Mesenchymal stem cell (in vitro differentiated cells and primary cell): ENCODE results near the gene PATZ1.

ENCODE experiments used
- DNase-seq: peaks from one replicate; pipeline ENCODE4 v3.0.0-alpha.2; 2013
- H2AFZ ChIP-seq: one replicate; pipeline ENCODE4 v1.6.1; 2013; ENCODE audit warnings: low read depth, mild to moderate bottlenecking, control low read depth, inconsistent platforms, low read length, moderate library complexity
- H2AK5ac ChIP-seq: 2 replicates; pipeline ENCODE4 v1.6.1; 2013; ENCODE audit warnings: low read length, moderate library complexity, mild to moderate bottlenecking, inconsistent platforms; ENCODE audit not compliant: severe bottlenecking
- H2BK120ac ChIP-seq: one replicate; pipeline ENCODE4 v1.6.1; 2013; ENCODE audit warnings: low read depth, mild to moderate bottlenecking, inconsistent platforms, low read length, moderate library complexity
- H2BK12ac ChIP-seq, 2 experiments: one replicate each; pipeline ENCODE4 v1.6.1; 2013; ENCODE audit warnings: inconsistent platforms in 2 of 2, low read length in 2 of 2, mild to moderate bottlenecking in 2 of 2, moderate library complexity in 2 of 2, control low read depth in 1 of 2
- H2BK15ac ChIP-seq: one replicate; pipeline ENCODE4 v1.6.1; 2013; ENCODE audit warnings: mild to moderate bottlenecking, low read depth, inconsistent platforms; ENCODE audit not compliant: poor library complexity, severe bottlenecking
- H2BK5ac ChIP-seq: 2 replicates; pipeline ENCODE4 v1.6.1; 2013; ENCODE audit warnings: low read depth, mild to moderate bottlenecking, low read length, control low read depth, inconsistent platforms; ENCODE audit not compliant: poor library complexity, severe bottlenecking
- H3K14ac ChIP-seq, 2 experiments: one replicate each; pipeline ENCODE4 v1.6.1; 2013; ENCODE audit warnings: inconsistent platforms in 2 of 2, low read length in 2 of 2, control low read depth in 1 of 2, mild to moderate bottlenecking in 1 of 2, moderate library complexity in 1 of 2
- H3K18ac ChIP-seq, 2 experiments: one replicate each; pipeline ENCODE4 v1.6.1; 2013; ENCODE audit warnings: inconsistent platforms in 2 of 2, low read length in 2 of 2, control low read depth in 1 of 2, low read depth in 1 of 2, mild to moderate bottlenecking in 1 of 2
- H3K23ac ChIP-seq, 2 experiments: one replicate each; pipeline ENCODE4 v1.6.1; 2013; ENCODE audit warnings: inconsistent platforms in 2 of 2, low read length in 2 of 2, mild to moderate bottlenecking in 2 of 2, moderate library complexity in 2 of 2, control low read depth in 1 of 2
- H3K27ac ChIP-seq: 2 replicates; pipeline ENCODE4 v1.5.1; 2013; ENCODE audit warnings: mild to moderate bottlenecking, moderate library complexity, low read length, control low read depth, inconsistent platforms; ENCODE audit not compliant: poor library complexity, severe bottlenecking
- H3K27me3 ChIP-seq, 2 experiments: 2 replicates each; pipeline versions ENCODE4 v1.6.1 to v1.7.0; 2013; ENCODE audit warnings: low read length in 2 of 2, mild to moderate bottlenecking in 2 of 2, moderate library complexity in 2 of 2, control low read depth in 1 of 2, inconsistent platforms in 1 of 2; ENCODE audit not compliant: control insufficient read depth in 1 of 2, insufficient read depth in 1 of 2
- H3K36me3 ChIP-seq, 2 experiments: 2 replicates each; pipeline versions ENCODE4 v1.6.1 to v1.7.0; 2013; ENCODE audit warnings: low read length in 2 of 2, control low read depth in 1 of 2, inconsistent platforms in 1 of 2, low read depth in 1 of 2, mild to moderate bottlenecking in 1 of 2; ENCODE audit not compliant: insufficient read depth in 2 of 2, control insufficient read depth in 1 of 2
- H3K4ac ChIP-seq, 2 experiments: one replicate each; pipeline ENCODE4 v1.6.1; 2013; ENCODE audit warnings: inconsistent platforms in 2 of 2, low read length in 2 of 2, mild to moderate bottlenecking in 2 of 2, moderate library complexity in 2 of 2, control low read depth in 1 of 2, low read depth in 1 of 2
- H3K4me1 ChIP-seq: 2 replicates; pipeline ENCODE4 v1.6.1; 2013; ENCODE audit warnings: low read depth, low read length, control low read depth; ENCODE audit not compliant: control insufficient read depth, insufficient read depth
- H3K4me2 ChIP-seq: 2 replicates; pipeline ENCODE4 v1.6.1; 2013; ENCODE audit warnings: low read length, mild to moderate bottlenecking, inconsistent platforms; ENCODE audit not compliant: poor library complexity, severe bottlenecking
- H3K4me3 ChIP-seq, 2 experiments: 2 replicates each; pipeline versions ENCODE4 v1.5.1 to v1.7.0; 2013; ENCODE audit warnings: low read length in 2 of 2, mild to moderate bottlenecking in 2 of 2, control low read depth in 1 of 2, low read depth in 1 of 2; ENCODE audit not compliant: insufficient read depth in 1 of 2
- H3K79me1 ChIP-seq: replicated peaks from 2 replicates; pipeline ENCODE4 v1.6.1; 2013; ENCODE audit warnings: mild to moderate bottlenecking, control low read depth, low read length, inconsistent platforms; ENCODE audit not compliant: poor library complexity, severe bottlenecking
- H3K9ac ChIP-seq: 2 replicates; pipeline ENCODE4 v1.7.0; 2013; ENCODE audit warnings: mild to moderate bottlenecking, low read length, moderate library complexity
- H3K9me3 ChIP-seq: 2 replicates; pipeline ENCODE4 v1.7.0; 2013; ENCODE audit warnings: mild to moderate bottlenecking, low read length; ENCODE audit not compliant: control insufficient read depth
- H4K8ac ChIP-seq: one replicate; pipeline ENCODE4 v1.6.1; 2013; ENCODE audit warnings: inconsistent platforms, mild to moderate bottlenecking, low read length, moderate library complexity
- H4K91ac ChIP-seq: one replicate; pipeline ENCODE4 v1.6.1; 2013; ENCODE audit warnings: mild to moderate bottlenecking, low read length, inconsistent platforms
- WGBS: methylation state at CpG from one replicate; pipeline ENCODE4 v1.1.7; 2013; ENCODE audit warnings: mixed read lengths; 5-methylcytosine and 5-hydroxymethylcytosine counted together

Gene PATZ1

DNA sequence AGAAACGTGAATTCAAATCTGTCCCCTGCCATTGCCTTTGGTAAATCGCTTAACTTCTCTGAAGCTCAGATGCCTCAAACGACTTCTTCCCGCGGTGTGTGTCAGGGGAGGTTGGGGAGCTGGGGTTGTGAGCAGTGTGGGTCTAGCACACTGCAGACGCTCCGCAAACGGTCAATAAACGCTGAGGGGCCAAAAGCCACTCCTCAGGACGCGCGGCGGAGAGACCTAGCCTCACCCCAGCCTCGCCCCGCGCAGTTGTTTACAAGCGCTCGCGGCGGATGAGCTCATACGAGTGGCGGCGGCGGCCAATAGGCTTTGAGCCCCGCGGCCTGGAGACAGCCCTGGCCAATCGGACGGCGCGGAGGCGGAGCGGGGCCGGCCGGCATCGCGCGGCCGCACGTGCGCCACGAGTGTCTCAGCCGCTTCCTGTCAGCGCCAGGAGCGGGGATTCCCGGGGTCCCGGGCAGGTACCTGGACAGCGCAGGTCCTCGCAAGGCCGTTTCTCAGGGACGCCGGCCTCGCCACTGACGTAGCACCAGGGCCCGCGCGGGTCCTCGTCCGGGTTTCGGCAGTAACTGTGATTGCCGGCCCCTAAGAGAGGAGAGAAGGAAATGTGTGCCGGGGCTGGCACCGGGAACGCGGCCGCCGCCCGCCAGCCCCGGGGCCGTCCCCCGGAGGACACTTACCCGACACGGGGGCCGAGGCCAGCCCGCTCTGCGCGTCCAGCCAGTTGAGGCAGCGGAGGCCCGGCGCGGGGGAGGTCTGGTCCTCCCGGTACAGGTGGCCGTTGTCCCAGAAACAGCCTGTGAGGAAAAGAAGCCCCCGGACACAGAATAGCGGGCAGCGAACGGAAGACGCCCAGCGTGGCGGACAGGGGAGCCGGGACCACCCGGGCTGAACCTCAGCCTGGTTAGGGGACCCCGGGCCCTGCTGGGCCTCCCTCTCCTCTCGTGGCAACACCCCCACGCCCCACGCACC lies 55.4 kb downstream of the PATZ1 start:
- WGBS = 1% methylated on average over 67 of the region's 95 CpGs
- Histone ChIP-seq H3K4me3 (peak overlapping the region; percentile 66 to 93), H2BK120ac (peak overlapping the region; percentile 71), H3K4ac (peak overlapping the region; percentile 67 to 92), H3K4me1 (peaks cover 8% of the 10 kb centered on the region), H4K8ac (peak overlapping the region; percentile 71), H2BK5ac (peak overlapping the region; percentile 95), H2AK5ac (no peak overlapping the region), H3K23ac (peak overlapping the region in 1 of 2 experiments; percentile 86), H4K91ac (peak overlapping the region; percentile 97), H3K27me3 (no peaks in the 10 kb centered on the region), H2BK12ac (peak overlapping the region; percentile 55 to 91), H3K18ac (peak overlapping the region; percentile 87 to 91), H3K27ac (peak overlapping the region; percentile 8), H3K79me1 (peaks cover 7% of the 10 kb centered on the region), H3K9ac (peak overlapping the region; percentile 90), H2BK15ac (peak overlapping the region; percentile 86), H3K36me3 (peaks cover 17 to 36% of the 10 kb centered on the region in 2 experiments), H3K9me3 (no peaks in the 10 kb centered on the region), H3K14ac (peak overlapping the region; percentile 16 to 82), H2AFZ (peak overlapping the region; percentile 65), H3K4me2 (peak overlapping the region; percentile 98)
- peak; percentile 94 for DNase-seq

DNA sequence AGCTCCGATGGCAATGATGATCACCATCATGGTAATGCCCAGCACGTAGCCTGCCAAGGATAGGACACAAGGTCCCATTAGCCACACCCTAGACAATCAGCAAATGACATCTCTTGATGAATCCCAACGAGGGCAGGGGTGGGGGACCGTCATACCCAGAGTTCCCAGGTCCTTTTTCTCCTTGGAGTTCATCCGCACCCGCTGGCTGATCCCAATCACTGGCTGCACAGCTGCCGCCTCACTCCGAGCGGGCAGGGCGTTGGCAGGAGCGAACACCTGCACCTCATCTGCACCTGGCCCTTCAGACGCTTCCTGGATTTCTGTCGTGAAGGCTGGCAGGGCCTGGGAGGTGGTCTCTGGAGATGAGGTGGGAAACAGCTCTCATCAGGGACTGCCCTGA lies 56.8 kb downstream of the PATZ1 start:
- Histone ChIP-seq H4K8ac (no peak overlapping the region), H2AK5ac (peak overlapping the region; percentile 63), H4K91ac (no peak overlapping the region), H3K79me1 (peaks cover 7% of the 10 kb centered on the region), H3K14ac (no peak overlapping the region), H2BK15ac (peak overlapping the region; percentile 26), H3K4me3 (peak overlapping the region in 1 of 2 experiments; percentile 93), H2AFZ (no peak overlapping the region), H3K9ac (peak overlapping the region; percentile 90), H2BK5ac (no peak overlapping the region), H2BK12ac (peak overlapping the region in 1 of 2 experiments; percentile 56), H3K4me1 (peaks cover 8% of the 10 kb centered on the region), H3K9me3 (no peaks in the 10 kb centered on the region), H3K18ac (no peak overlapping the region), H3K23ac (no peak overlapping the region), H3K4me2 (no peak overlapping the region), H3K27ac (no peak overlapping the region), H3K36me3 (peaks cover 24 to 50% of the 10 kb centered on the region in 2 experiments), H2BK120ac (no peak overlapping the region), H3K27me3 (no peaks in the 10 kb centered on the region), H3K4ac (peak overlapping the region in 1 of 2 experiments; percentile 54)
- no peak for DNase-seq
- WGBS = 90% methylated on average over 11 of the region's 13 CpGs

DNA sequence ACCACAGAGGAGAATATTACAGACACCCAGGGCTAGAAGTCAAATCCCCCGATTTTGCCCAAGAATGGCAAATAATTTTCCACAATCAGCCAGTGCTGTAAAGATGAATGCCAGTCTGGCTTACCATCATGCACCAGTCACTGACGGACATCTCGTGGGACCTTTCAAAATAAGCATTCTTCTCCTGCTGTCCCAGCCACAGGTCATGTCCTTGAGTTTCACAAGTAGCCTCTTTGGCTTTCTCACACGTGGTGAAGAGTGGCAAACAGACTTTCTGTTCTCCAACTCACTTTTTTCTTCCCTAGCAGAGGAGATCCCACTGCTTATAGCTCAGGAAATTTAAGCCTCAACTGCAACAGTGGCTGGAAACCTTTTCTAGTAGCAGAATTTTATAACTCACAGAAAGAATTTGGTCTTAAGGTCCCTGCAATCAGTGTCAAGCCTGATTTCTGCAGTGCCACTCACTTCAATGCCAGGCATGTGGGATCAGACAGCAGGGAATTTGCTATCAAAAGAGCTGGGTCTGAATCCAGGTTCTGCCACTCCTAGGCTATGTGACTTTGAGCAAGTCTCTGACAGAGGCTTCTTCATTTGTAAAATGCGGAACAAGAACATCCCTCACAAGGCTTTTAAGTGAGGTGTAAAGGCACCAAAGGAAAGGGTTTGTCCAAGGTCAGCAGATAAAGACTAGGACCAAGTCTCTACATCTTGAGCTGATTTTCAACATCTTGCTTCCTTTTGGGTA lies 57.5 kb downstream of the PATZ1 start:
- WGBS = 74% methylated on average over 5 of the region's 5 CpGs
- Histone ChIP-seq H3K36me3 (peaks cover 28 to 57% of the 10 kb centered on the region in 2 experiments), H2BK5ac (no peak overlapping the region), H3K4me3 (no peak overlapping the region), H2BK120ac (no peak overlapping the region), H3K79me1 (peaks cover 7% of the 10 kb centered on the region), H3K4me2 (no peak overlapping the region), H3K9ac (no peak overlapping the region), H3K14ac (no peak overlapping the region), H3K18ac (no peak overlapping the region), H4K8ac (no peak overlapping the region), H3K27ac (no peak overlapping the region), H2AK5ac (no peak overlapping the region), H3K4ac (no peak overlapping the region), H2BK15ac (no peak overlapping the region), H2AFZ (no peak overlapping the region), H3K27me3 (no peaks in the 10 kb centered on the region), H2BK12ac (no peak overlapping the region), H3K9me3 (no peaks in the 10 kb centered on the region), H3K23ac (no peak overlapping the region), H3K4me1 (peaks cover 8% of the 10 kb centered on the region), H4K91ac (no peak overlapping the region)
- DNase-seq = peak; percentile 32
